Endothelial cell of umbilical vein (primary cell): Measurements from ENCODE around the gene ATXN3L.

Source experiments
- EZH2 ChIP-seq: IDR thresholded peaks from 2 replicates; pipeline ENCODE4 v1.6.1; 2012; ENCODE audit warnings: borderline replicate concordance, low read depth, mild to moderate bottlenecking, moderate library complexity, low read length, inconsistent platforms; ENCODE audit not compliant: severe bottlenecking
- FOS ChIP-seq: IDR thresholded peaks from 2 replicates; pipeline ENCODE4 v1.6.1; 2011; ENCODE audit warnings: mild to moderate bottlenecking, low read length, moderate library complexity, borderline replicate concordance; ENCODE audit not compliant: insufficient read depth
- GATA2 ChIP-seq: IDR thresholded peaks from 2 replicates; pipeline ENCODE4 v1.7.0; 2011; ENCODE audit warnings: low read depth, mild to moderate bottlenecking, moderate library complexity, mixed read lengths, low read length; ENCODE audit not compliant: insufficient read length, insufficient read depth
- JUN ChIP-seq: IDR thresholded peaks from 2 replicates; pipeline ENCODE4 v1.6.1; 2011; ENCODE audit warnings: borderline replicate concordance, low read depth; ENCODE audit not compliant: insufficient read length, insufficient read depth
- MYC ChIP-seq: IDR thresholded peaks from one replicate; pipeline ENCODE4 v1.6.1; 2011; ENCODE audit warnings: mild to moderate bottlenecking, low read depth, low read length
- POLR2A ChIP-seq: IDR thresholded peaks from 2 replicates; pipeline ENCODE4 v1.6.1; 2012; ENCODE audit warnings: low read depth, mild to moderate bottlenecking, control low read depth, low read length
- POLR2AphosphoS5 ChIP-seq: IDR thresholded peaks from 2 replicates; pipeline ENCODE4 v1.6.1; 2012; ENCODE audit warnings: low read depth, mild to moderate bottlenecking, control low read depth, low read length, moderate library complexity; ENCODE audit not compliant: insufficient read depth
- TF ChIP-seq, protein P1 (sequence below), 2 donors: IDR thresholded peaks; 1 replicate in 1 of 2; 2 replicates in 1 of 2; pipeline ENCODE4 v1.5.1; 2011; ENCODE audit warnings: low read length in 2 of 2, mild to moderate bottlenecking in 2 of 2, moderate library complexity in 2 of 2, control low read depth in 1 of 2, inconsistent platforms in 1 of 2, low read depth in 1 of 2; ENCODE audit not compliant: insufficient read depth in 1 of 2; ENCODE audit errors: extremely low read depth in 1 of 2
- TF ChIP-seq, protein P2 (sequence below): IDR thresholded peaks from 2 replicates; pipeline ENCODE4 v1.6.1; 2011; ENCODE audit not compliant: insufficient read depth, insufficient read length

DNA sequence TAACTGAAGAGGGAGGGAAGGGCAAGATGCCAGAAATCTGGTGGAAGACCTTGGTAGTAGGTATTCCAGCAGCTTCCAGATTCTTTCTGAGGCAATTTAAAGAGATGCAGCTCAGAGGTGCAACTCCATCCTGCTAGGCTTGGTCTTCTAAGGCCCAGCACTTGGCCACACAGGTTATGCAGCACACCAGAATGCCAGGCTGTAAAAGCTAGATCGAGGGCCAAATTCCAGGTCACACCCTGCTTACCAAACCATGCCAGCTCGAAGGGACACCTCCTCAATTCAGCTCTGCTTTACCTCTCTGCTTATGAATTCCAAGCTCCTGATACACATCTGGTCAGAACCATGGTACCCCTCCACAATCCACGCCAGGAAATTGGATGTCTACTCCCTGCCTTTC is 19.8 kb upstream of the ATXN3L start:
- TF ChIP-seq, protein P1, sequence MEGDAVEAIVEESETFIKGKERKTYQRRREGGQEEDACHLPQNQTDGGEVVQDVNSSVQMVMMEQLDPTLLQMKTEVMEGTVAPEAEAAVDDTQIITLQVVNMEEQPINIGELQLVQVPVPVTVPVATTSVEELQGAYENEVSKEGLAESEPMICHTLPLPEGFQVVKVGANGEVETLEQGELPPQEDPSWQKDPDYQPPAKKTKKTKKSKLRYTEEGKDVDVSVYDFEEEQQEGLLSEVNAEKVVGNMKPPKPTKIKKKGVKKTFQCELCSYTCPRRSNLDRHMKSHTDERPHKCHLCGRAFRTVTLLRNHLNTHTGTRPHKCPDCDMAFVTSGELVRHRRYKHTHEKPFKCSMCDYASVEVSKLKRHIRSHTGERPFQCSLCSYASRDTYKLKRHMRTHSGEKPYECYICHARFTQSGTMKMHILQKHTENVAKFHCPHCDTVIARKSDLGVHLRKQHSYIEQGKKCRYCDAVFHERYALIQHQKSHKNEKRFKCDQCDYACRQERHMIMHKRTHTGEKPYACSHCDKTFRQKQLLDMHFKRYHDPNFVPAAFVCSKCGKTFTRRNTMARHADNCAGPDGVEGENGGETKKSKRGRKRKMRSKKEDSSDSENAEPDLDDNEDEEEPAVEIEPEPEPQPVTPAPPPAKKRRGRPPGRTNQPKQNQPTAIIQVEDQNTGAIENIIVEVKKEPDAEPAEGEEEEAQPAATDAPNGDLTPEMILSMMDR (IDR thresholded peaks at IDR 0.05; ENCODE audit: extremely low read depth in 1 of 2, insufficient read depth in 1 of 2, low read depth in 1 of 2, low read length in 2 of 2), result no peak
- TF ChIP-seq EZH2, result no peak
- no peak for TF ChIP-seq POLR2AphosphoS5
- TF ChIP-seq, protein P2, sequence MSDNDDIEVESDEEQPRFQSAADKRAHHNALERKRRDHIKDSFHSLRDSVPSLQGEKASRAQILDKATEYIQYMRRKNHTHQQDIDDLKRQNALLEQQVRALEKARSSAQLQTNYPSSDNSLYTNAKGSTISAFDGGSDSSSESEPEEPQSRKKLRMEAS, result no peak
- no peak for TF ChIP-seq MYC
- no peak for TF ChIP-seq POLR2A
- no peak for TF ChIP-seq FOS
- TF ChIP-seq JUN, result no peak
- TF ChIP-seq GATA2, result no peak
